OCI-LY3 (cell line): ENCODE data around the gene PIK3C2B.

Experiments
- CTCF ChIP-seq: fragments of 200-600, 300-600 bp; sonication (generic); IDR thresholded peaks from 2 replicates; pipeline ENCODE4 v1.5.1; 2014; ENCODE audit warnings: antibody characterized with exemption, low read length, low read depth
- EZH2phosphoT487 ChIP-seq: fragments of 200-600 bp; shearing (Covaris generic); IDR thresholded peaks from 2 replicates; pipeline ENCODE4 v1.6.1; 2018; ENCODE audit warnings: antibody characterized with exemption, mixed run types, low read depth

GRCh38 chr1:204494281-204495077 lies at the start of gene PIK3C2B:
- TF ChIP-seq CTCF (peak; percentile 21; the same call in 1 of the 2 replicates), EZH2phosphoT487 (no peak)
